ENCODE results near the gene WT1. TPM values are rescaled to one million over a fixed set of nuclear protein-coding genes. Genes with fewer than 3 reads are reported as not detected.

The WT1 gene
- 25.3 TPM for polyA plus RNA-seq (2012; ENCODE audit: insufficient read length, low read depth)

DNA sequence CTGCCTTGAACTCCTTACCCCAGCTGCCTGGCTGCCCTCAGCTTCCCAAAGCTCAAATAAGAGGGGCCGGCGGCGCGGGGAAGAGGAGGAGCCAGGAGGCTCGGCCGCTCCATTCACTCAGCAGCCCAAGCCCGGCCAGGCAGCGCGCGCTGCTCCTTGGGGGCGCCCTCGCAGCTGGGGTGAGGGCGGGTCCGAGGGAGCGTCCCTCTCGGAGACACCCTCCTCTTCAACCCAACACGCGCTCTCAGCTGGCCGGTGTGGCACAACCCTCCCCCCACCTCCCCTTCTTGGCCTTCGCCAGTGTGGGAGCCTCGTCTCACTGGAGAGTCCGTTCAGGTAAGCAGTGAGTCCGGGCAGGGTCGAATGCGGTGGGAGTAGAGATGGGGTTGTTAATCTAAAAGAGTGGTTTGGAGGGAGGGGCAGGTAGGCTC lies at the start of gene WT1:
TSS of gene WT1 (minus strand) at position 29 of the 431 bp plus-strand sequence.
- TF ChIP-seq, protein P1, sequence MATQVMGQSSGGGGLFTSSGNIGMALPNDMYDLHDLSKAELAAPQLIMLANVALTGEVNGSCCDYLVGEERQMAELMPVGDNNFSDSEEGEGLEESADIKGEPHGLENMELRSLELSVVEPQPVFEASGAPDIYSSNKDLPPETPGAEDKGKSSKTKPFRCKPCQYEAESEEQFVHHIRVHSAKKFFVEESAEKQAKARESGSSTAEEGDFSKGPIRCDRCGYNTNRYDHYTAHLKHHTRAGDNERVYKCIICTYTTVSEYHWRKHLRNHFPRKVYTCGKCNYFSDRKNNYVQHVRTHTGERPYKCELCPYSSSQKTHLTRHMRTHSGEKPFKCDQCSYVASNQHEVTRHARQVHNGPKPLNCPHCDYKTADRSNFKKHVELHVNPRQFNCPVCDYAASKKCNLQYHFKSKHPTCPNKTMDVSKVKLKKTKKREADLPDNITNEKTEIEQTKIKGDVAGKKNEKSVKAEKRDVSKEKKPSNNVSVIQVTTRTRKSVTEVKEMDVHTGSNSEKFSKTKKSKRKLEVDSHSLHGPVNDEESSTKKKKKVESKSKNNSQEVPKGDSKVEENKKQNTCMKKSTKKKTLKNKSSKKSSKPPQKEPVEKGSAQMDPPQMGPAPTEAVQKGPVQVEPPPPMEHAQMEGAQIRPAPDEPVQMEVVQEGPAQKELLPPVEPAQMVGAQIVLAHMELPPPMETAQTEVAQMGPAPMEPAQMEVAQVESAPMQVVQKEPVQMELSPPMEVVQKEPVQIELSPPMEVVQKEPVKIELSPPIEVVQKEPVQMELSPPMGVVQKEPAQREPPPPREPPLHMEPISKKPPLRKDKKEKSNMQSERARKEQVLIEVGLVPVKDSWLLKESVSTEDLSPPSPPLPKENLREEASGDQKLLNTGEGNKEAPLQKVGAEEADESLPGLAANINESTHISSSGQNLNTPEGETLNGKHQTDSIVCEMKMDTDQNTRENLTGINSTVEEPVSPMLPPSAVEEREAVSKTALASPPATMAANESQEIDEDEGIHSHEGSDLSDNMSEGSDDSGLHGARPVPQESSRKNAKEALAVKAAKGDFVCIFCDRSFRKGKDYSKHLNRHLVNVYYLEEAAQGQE (IDR thresholded peaks at IDR 0.05; ENCODE audit: insufficient read depth in 1 of 2, low read depth in 2 of 2, low read length in 2 of 2), result no peak
- TF ChIP-seq POLR2AphosphoS5 (IDR thresholded peaks at IDR 0.05; ENCODE audit: low read depth, low read length) (peak; percentile 80), TAF1 (IDR thresholded peaks at IDR 0.05; ENCODE audit: borderline replicate concordance, insufficient read depth, low read length) (0 out of 2 replicates have a peak, but pooled peaks have one; percentile 16), SIN3A (IDR thresholded peaks at IDR 0.05; ENCODE audit: borderline replicate concordance, insufficient read depth, low read length) (peak; percentile 92; the same call in 1 of the 2 replicates), FOXP2 (optimal IDR thresholded peaks at IDR 0.05; ENCODE audit: borderline replicate concordance, extremely low read depth, extremely low read length, insufficient read depth) (peak; percentile 68)

DNA sequence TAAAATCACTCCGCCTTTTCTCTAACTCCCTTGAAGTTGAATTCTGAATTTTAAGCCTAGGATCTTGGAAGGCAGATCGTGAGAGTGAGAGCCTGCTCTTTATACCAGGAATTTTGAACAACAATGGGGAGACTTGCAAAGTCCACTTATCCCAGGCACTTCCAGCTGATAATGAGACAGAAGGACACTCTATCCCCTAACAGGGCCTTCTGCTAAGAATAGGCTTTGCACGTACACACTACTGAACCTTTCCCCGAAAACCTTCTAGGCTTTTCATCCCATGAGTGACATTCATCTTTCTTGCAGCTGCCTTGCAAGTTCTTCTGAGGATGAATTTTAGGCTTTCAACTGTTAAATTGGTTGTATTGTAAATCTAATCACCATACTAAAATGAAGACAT lies 44.0 kb upstream of the WT1 start:
- TF ChIP-seq SIN3A (IDR thresholded peaks at IDR 0.05; ENCODE audit: borderline replicate concordance, insufficient read depth, low read length) (no peak), FOXP2 (optimal IDR thresholded peaks at IDR 0.05; ENCODE audit: borderline replicate concordance, extremely low read depth, extremely low read length, insufficient read depth) (no peak), TAF1 (IDR thresholded peaks at IDR 0.05; ENCODE audit: borderline replicate concordance, insufficient read depth, low read length) (no peak), POLR2AphosphoS5 (IDR thresholded peaks at IDR 0.05; ENCODE audit: low read depth, low read length) (no peak)
- TF ChIP-seq, protein P1 (IDR thresholded peaks at IDR 0.05; ENCODE audit: insufficient read depth in 1 of 2, low read depth in 2 of 2, low read length in 2 of 2), result no peak

DNA sequence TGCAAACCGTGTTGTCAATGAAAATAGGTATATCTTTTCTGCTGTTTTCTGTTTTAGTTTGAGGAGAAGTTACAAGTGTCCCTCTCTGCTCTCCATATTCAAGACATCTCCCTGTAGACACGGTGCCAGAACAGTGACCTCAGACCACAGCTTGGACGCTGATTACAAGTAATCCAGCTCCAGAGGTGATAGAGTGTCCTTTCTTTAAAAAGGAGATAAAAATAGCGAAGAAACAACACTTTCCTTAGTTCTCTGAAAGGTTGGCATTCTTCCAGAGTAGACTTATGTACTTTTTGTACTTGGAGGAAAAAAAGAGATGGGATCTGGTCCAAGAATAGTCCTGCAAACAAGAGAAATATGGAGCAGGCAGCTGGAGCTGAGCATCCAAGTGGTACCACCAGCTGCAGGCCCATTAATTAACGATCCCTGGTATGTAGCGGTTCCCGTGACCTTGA lies 43.0 kb upstream of the WT1 start:
- TF ChIP-seq SIN3A (IDR thresholded peaks at IDR 0.05; ENCODE audit: borderline replicate concordance, insufficient read depth, low read length) (no peak), FOXP2 (optimal IDR thresholded peaks at IDR 0.05; ENCODE audit: borderline replicate concordance, extremely low read depth, extremely low read length, insufficient read depth) (no peak), TAF1 (IDR thresholded peaks at IDR 0.05; ENCODE audit: borderline replicate concordance, insufficient read depth, low read length) (no peak), POLR2AphosphoS5 (IDR thresholded peaks at IDR 0.05; ENCODE audit: low read depth, low read length) (no peak)
- TF ChIP-seq, protein P1 (IDR thresholded peaks at IDR 0.05; ENCODE audit: insufficient read depth in 1 of 2, low read depth in 2 of 2, low read length in 2 of 2), result no peak

DNA sequence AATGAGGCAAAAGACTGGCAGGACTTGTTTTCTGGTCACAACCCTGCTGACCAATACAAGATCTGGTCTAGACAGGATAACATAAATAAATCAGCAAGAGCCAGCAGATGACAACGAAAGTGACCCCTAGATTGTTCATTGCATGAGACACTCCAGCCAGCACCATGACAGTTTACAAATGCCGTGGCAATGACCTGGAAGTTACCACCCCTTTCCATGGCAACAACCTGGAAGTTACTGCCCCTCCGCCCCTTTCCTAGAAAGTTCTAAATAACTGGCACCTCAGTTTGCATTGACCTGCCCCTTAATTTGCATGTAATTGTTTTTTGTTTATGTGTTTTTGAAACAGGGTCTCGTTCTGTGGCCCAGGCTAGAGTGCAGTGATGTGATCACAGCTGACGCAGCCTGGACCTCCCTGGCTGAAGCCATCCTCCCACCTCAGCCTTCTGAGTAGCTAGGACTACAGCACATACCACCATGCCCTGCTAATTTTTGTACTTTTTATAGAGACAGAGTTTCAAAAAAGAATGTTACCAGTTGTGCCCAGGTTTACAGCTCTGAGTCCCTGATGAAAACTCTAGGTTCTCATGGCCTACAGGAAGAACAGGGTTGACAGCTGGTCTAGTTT lies 38.1 kb upstream of the WT1 start:
- TF ChIP-seq, protein P1 (IDR thresholded peaks at IDR 0.05; ENCODE audit: insufficient read depth in 1 of 2, low read depth in 2 of 2, low read length in 2 of 2), result no peak
- TF ChIP-seq POLR2AphosphoS5 (IDR thresholded peaks at IDR 0.05; ENCODE audit: low read depth, low read length) (no peak), SIN3A (IDR thresholded peaks at IDR 0.05; ENCODE audit: borderline replicate concordance, insufficient read depth, low read length) (no peak), TAF1 (IDR thresholded peaks at IDR 0.05; ENCODE audit: borderline replicate concordance, insufficient read depth, low read length) (no peak), FOXP2 (optimal IDR thresholded peaks at IDR 0.05; ENCODE audit: borderline replicate concordance, extremely low read depth, extremely low read length, insufficient read depth) (no peak)
